ENCODE measurements around the gene MDGA2.

DNA sequence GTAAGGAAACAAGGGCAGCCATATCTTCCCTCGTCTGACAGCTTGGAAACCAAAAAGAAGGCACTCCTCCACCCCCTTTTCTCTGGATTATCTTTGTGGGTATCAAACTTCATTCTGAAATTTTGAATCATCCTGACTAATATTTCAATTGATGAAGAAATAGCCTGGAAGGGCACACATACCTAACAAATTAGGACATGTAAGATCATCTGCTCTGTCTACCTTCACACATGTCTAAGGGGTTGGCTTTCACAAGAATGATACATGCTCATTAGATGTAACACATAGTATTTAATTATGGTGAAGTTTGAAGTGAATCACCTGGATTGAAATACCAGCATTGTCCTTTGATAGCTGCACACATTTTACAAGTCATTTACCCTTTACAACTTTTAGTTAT, 675.7 kb downstream of the MDGA2 start:
- TF ChIP-seq, protein P1, sequence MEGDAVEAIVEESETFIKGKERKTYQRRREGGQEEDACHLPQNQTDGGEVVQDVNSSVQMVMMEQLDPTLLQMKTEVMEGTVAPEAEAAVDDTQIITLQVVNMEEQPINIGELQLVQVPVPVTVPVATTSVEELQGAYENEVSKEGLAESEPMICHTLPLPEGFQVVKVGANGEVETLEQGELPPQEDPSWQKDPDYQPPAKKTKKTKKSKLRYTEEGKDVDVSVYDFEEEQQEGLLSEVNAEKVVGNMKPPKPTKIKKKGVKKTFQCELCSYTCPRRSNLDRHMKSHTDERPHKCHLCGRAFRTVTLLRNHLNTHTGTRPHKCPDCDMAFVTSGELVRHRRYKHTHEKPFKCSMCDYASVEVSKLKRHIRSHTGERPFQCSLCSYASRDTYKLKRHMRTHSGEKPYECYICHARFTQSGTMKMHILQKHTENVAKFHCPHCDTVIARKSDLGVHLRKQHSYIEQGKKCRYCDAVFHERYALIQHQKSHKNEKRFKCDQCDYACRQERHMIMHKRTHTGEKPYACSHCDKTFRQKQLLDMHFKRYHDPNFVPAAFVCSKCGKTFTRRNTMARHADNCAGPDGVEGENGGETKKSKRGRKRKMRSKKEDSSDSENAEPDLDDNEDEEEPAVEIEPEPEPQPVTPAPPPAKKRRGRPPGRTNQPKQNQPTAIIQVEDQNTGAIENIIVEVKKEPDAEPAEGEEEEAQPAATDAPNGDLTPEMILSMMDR (IDR thresholded peaks at IDR 0.05) = no peak
- TF ChIP-seq POLR2A (IDR thresholded peaks at IDR 0.05) = no peak

Data from uterus (tissue), 2 donors.